Epithelial cell of umbilical artery (primary cell): ENCODE data around the gene AVEN. TPM values are rescaled to one million over a fixed set of nuclear protein-coding genes. Genes with fewer than 3 reads are reported as not detected.

ENCODE experiments used
- total RNA-seq: library from RNA; depleted of rRNA; stranded (reverse); fragments of >200 nt; gene quantifications from 2 replicates; pipeline ENCODE4 v1.2.3, GENCODE V29; 2014

The AVEN gene
- total RNA-seq, result 29.6 and 43.2 TPM in 2 replicates

GRCh38 chr15:34038871-34039789 lies at the start of gene AVEN:
AVEN (minus strand) TSS chr15:34039204; CDS start chr15:34039046, 158 bp downstream.

GRCh38 chr15:33968224-33968623 lies 70.8 kb downstream of the AVEN start, which contains the start of gene CHRM5:
CHRM5 (plus strand) TSS chr15:33968497; CDS start chr15:34062718, 94,221 bp downstream.

Other genes with a start within 250 kb of the AVEN start
- gene CHRM5, start 70.7 kb downstream of the AVEN start, total RNA-seq, result not detected in 2 replicates
- 39.3 and 50.8 TPM in 2 replicates for gene EMC7, start 62.7 kb upstream of the AVEN start, total RNA-seq
- 0.65 and 1.4 TPM in 2 replicates for gene PGBD4, start 62.9 kb upstream of the AVEN start, total RNA-seq
- 58.5 and 82.2 TPM in 2 replicates for gene KATNBL1, start 170.9 kb upstream of the AVEN start, total RNA-seq
- 249 and 283 TPM in 2 replicates for gene EMC4, start 185.8 kb upstream of the AVEN start, total RNA-seq